CD14-positive monocyte (primary cell): ENCODE data around the gene FAT1. TPM values are rescaled to one million over a fixed set of nuclear protein-coding genes. Genes with fewer than 3 reads are reported as not detected.

Experiments used
- DNase-seq, 3 donors: peaks; one replicate each; pipeline ENCODE4 v3.0.0-alpha.2; 2011 to 2022
- H2AFZ ChIP-seq: 2 replicates; pipeline ENCODE4 v1.6.0; 2012; ENCODE audit warnings: mild to moderate bottlenecking, low read depth, low read length, inconsistent platforms; ENCODE audit not compliant: insufficient read depth, poor library complexity, severe bottlenecking
- H3K27ac ChIP-seq, 2 donors: 1 replicate in 1 of 2; 2 replicates in 1 of 2; pipeline ENCODE4 v1.5.1; 2012 to 2013; ENCODE audit warnings: low read length in 2 of 2, control low read depth in 1 of 2, inconsistent platforms in 1 of 2, low read depth in 1 of 2, mild to moderate bottlenecking in 1 of 2
- H3K27me3 ChIP-seq, 2 donors: one replicate each; pipeline versions ENCODE4 v1.6.0 to v1.6.1; 2011 to 2013; ENCODE audit warnings: low read length in 2 of 2; ENCODE audit not compliant: control insufficient read depth in 2 of 2, insufficient read depth in 2 of 2
- H3K36me3 ChIP-seq, 2 donors: replicated peaks in 1 of 2; 1 replicate in 1 of 2; 2 replicates in 1 of 2; pipeline versions ENCODE4 v1.5.1 to v1.6.1; 2012 to 2013; ENCODE audit warnings: low read length in 2 of 2, control low read depth in 1 of 2, inconsistent platforms in 1 of 2, mild to moderate bottlenecking in 1 of 2; ENCODE audit not compliant: insufficient read depth in 2 of 2, control insufficient read depth in 1 of 2
- H3K4me1 ChIP-seq, 2 donors: 1 replicate in 1 of 2; 2 replicates in 1 of 2; pipeline versions ENCODE4 v1.5.1 to v1.6.1; 2012 to 2013; ENCODE audit warnings: low read length in 2 of 2, control low read depth in 1 of 2, inconsistent platforms in 1 of 2, mild to moderate bottlenecking in 1 of 2, moderate library complexity in 1 of 2; ENCODE audit not compliant: insufficient read depth in 2 of 2, control insufficient read depth in 1 of 2
- H3K4me2 ChIP-seq: replicated peaks from 2 replicates; pipeline ENCODE3; 2012; ENCODE audit warnings: low read length, moderate library complexity, mild to moderate bottlenecking; ENCODE audit not compliant: poor library complexity, severe bottlenecking; ENCODE audit errors: extremely low read depth
- H3K4me3 ChIP-seq, 3 experiments: fragments of 200-600 bp in 1 of 3; sonication (generic) in 1 of 3; replicated peaks in 1 of 3; 1 replicate in 2 of 3; 2 replicates in 1 of 3; pipeline ENCODE4 v1.5.1; 2011 to 2013; ENCODE audit warnings: low read length in 3 of 3, mild to moderate bottlenecking in 3 of 3, control low read depth in 2 of 3, low read depth in 2 of 3, inconsistent platforms in 1 of 3, moderate library complexity in 1 of 3
- H3K79me2 ChIP-seq: 2 replicates; pipeline ENCODE4 v1.6.0; 2012; ENCODE audit warnings: mild to moderate bottlenecking, control low read depth, inconsistent platforms, low read length, moderate library complexity; ENCODE audit not compliant: insufficient read depth
- H3K9ac ChIP-seq: 2 replicates; pipeline ENCODE4 v1.6.0; 2017; ENCODE audit warnings: low read length, mild to moderate bottlenecking; ENCODE audit not compliant: insufficient read depth, poor library complexity, severe bottlenecking
- H3K9me3 ChIP-seq, 2 donors: replicated peaks in 1 of 2; 1 replicate in 1 of 2; 2 replicates in 1 of 2; pipeline versions ENCODE4 v1.5.1 to v1.6.1; 2012 to 2013; ENCODE audit warnings: low read length in 2 of 2, control low read depth in 1 of 2; ENCODE audit not compliant: control insufficient read depth in 1 of 2, insufficient read depth in 1 of 2
- H4K20me1 ChIP-seq: 2 replicates; pipeline ENCODE4 v1.6.0; 2012; ENCODE audit warnings: mild to moderate bottlenecking, low read length, control low read depth, moderate library complexity; ENCODE audit not compliant: insufficient read depth
- H3K27ac Mint-ChIP-seq, 7 donors: one replicate each; pipeline ENCODE4 v1.8.0; 2020; ENCODE audit warnings: mild to moderate bottlenecking in 7 of 7, mixed read lengths in 7 of 7, moderate library complexity in 6 of 7, inconsistent platforms in 2 of 7
- H3K27me3 Mint-ChIP-seq, 3 donors: one replicate each; pipeline ENCODE4 v1.8.0; 2021 to 2022; ENCODE audit warnings: low read depth in 3 of 3, mild to moderate bottlenecking in 3 of 3, mixed read lengths in 3 of 3, moderate library complexity in 3 of 3, inconsistent platforms in 1 of 3
- H3K36me3 Mint-ChIP-seq, 2 donors: one replicate each; pipeline ENCODE4 v1.8.0; 2020; ENCODE audit warnings: mixed read lengths in 2 of 2, inconsistent platforms in 1 of 2, mild to moderate bottlenecking in 1 of 2
- H3K4me1 Mint-ChIP-seq: one replicate; pipeline ENCODE4 v1.8.0; 2020; ENCODE audit warnings: mild to moderate bottlenecking, mixed read lengths
- H3K4me3 Mint-ChIP-seq, 2 donors: one replicate each; pipeline ENCODE4 v1.8.0; 2020; ENCODE audit warnings: mild to moderate bottlenecking in 2 of 2, mixed read lengths in 2 of 2, moderate library complexity in 1 of 2
- H3K9me3 Mint-ChIP-seq, 7 donors: one replicate each; pipeline ENCODE4 v1.8.0; 2020 to 2022; ENCODE audit warnings: mixed read lengths in 7 of 7, mild to moderate bottlenecking in 6 of 7, moderate library complexity in 6 of 7, inconsistent platforms in 2 of 7
- CTCF ChIP-seq: fragments of 200-600 bp; IDR thresholded peaks from one replicate; pipeline ENCODE4 v1.8.0; 2022; ENCODE audit warnings: antibody characterized with exemption, mild to moderate bottlenecking
- WGBS: methylation state at CpG from one replicate; pipeline ENCODE4 v1.1.5; 2013; ENCODE audit warnings: missing lambda C conversion rate; ENCODE audit not compliant: insufficient coverage; 5-methylcytosine and 5-hydroxymethylcytosine counted together
- intact Hi-C, 2 donors: fragments of 100-400 bp; cut with micrococcal nuclease; formaldehyde crosslinking; loops; one replicate each; pipeline versions ENCODE4 v1.15.0 to v1.15.1; 2023
- polyA plus RNA-seq, 3 donors: library from polyadenylated mRNA; depleted of rRNA in 1 of 3; unstranded in 2 of 3; stranded (reverse) in 1 of 3; fragments of 300-500 nt in 2 of 3; fragments of >200 nt in 1 of 3; fragmentation: Illumina TruSeq in 2 of 3; gene quantifications; 1 replicate in 2 of 3; 2 replicates in 1 of 3; pipeline ENCODE4 v1.2.3, GENCODE V29; 2012 to 2021

Gene FAT1
- polyA plus RNA-seq, 3 donors: not detected

GRCh38 chr4:186596850-186597390 is 126.7 kb downstream of the FAT1 start:
- intact Hi-C loops: no loop called here
- no peak overlapping the region for H3K27ac ChIP-seq
- no peak for TF ChIP-seq CTCF
- H3K4me1 ChIP-seq: no peaks in the 10 kb centered on the region
- no peak for DNase-seq
- Mint-ChIP-seq H3K9me3 (no peaks in the 10 kb centered on the region), H3K36me3 (no peaks in the 10 kb centered on the region), H3K4me3 (no peak overlapping the region), H3K4me1 (no peaks in the 10 kb centered on the region), H3K27ac (no peak overlapping the region), H3K27me3 (peaks cover 0 to 3% (median 2%) of the 10 kb centered on the region in 3 donors)
- H2AFZ ChIP-seq: no peak overlapping the region
- no peak overlapping the region for H3K9ac ChIP-seq
- H3K36me3 ChIP-seq: no peaks in the 10 kb centered on the region
- H3K4me2 ChIP-seq: no peak overlapping the region
- H4K20me1 ChIP-seq: no peaks in the 10 kb centered on the region
- H3K27me3 ChIP-seq: no peaks in the 10 kb centered on the region
- no peak overlapping the region for H3K4me3 ChIP-seq
- no peaks in the 10 kb centered on the region for H3K79me2 ChIP-seq
- H3K9me3 ChIP-seq: no peaks in the 10 kb centered on the region
- WGBS: 93% methylated on average over 15 of the region's 23 CpGs

- no peak overlapping the region for H3K4me3 ChIP-seq
- no peaks in the 10 kb centered on the region for H3K36me3 ChIP-seq
- Mint-ChIP-seq H3K9me3 (no peaks in the 10 kb centered on the region), H3K4me1 (no peaks in the 10 kb centered on the region), H3K27me3 (peaks cover 0 to 3% (median 2%) of the 10 kb centered on the region in 3 donors), H3K36me3 (no peaks in the 10 kb centered on the region), H3K4me3 (no peak overlapping the region), H3K27ac (no peak overlapping the region)
- no peaks in the 10 kb centered on the region for H3K4me1 ChIP-seq
- intact Hi-C loops: no loop called here
- no peak overlapping the region for H3K27ac ChIP-seq
- no peak for TF ChIP-seq CTCF
- H3K27me3 ChIP-seq: no peaks in the 10 kb centered on the region
- H3K79me2 ChIP-seq: no peaks in the 10 kb centered on the region
- no peak overlapping the region for H3K4me2 ChIP-seq
- no peak overlapping the region for H3K9ac ChIP-seq
- H2AFZ ChIP-seq: no peak overlapping the region
- no peak for DNase-seq
- H3K9me3 ChIP-seq: no peaks in the 10 kb centered on the region
- H4K20me1 ChIP-seq: no peaks in the 10 kb centered on the region
- WGBS: 97% methylated on average over 10 of the region's 12 CpGs
Measured at GRCh38 chr4:186596346-186596745, 127.3 kb downstream of the FAT1 start.
